ENCODE measurements around the gene STK38. TPM values are rescaled to one million over a fixed set of nuclear protein-coding genes. Genes with fewer than 3 reads are reported as not detected.
A peak's percentile ranks its signal among the peaks of the same experiment; 100 is the strongest.

STK38 gene
- total and polyA plus RNA-seq, 9 of the 15 experiments (the other 6 are each of a cell fraction or from before 2014, with no cell fraction given) = 5.7 to 28.7 (median 19.5) TPM

- peak overlapping the region; percentile 98 for H2AFZ ChIP-seq (ENCODE audit: low read depth, low read length)
- FAIRE-seq = peak; percentile 11
- in situ Hi-C loops (cut with MboI) = no loop called here
- TF ChIP-seq ETV5 (CRISPR knock-in tag; IDR thresholded peaks at IDR 0.05; ENCODE audit: low read depth) (no peak), USF2 (CRISPR knock-in tag; IDR thresholded peaks at IDR 0.05) (no peak), ZNF785 (CRISPR knock-in tag; IDR thresholded peaks at IDR 0.05) (no peak), NCOA6 (IDR thresholded peaks at IDR 0.05) (no peak), ZNF408 (CRISPR knock-in tag; IDR thresholded peaks at IDR 0.05; ENCODE audit: low read depth) (no peak), PRDM10 (IDR thresholded peaks at IDR 0.05; ENCODE audit: partially characterized antibody) (peak; percentile 12), RBFOX2 (IDR thresholded peaks at IDR 0.05; ENCODE audit: low read depth, low read length) (0 out of 2 replicates have a peak, but pooled peaks have one; percentile 31), ELF2 (CRISPR knock-in tag; IDR thresholded peaks at IDR 0.05) (0 out of 2 replicates have a peak, but pooled peaks have one; percentile 36)
- TF ChIP-seq, protein P1, sequence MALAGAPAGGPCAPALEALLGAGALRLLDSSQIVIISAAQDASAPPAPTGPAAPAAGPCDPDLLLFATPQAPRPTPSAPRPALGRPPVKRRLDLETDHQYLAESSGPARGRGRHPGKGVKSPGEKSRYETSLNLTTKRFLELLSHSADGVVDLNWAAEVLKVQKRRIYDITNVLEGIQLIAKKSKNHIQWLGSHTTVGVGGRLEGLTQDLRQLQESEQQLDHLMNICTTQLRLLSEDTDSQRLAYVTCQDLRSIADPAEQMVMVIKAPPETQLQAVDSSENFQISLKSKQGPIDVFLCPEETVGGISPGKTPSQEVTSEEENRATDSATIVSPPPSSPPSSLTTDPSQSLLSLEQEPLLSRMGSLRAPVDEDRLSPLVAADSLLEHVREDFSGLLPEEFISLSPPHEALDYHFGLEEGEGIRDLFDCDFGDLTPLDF (CRISPR knock-in tag; IDR thresholded peaks at IDR 0.05) = no peak
- TF ChIP-seq, protein P2, sequence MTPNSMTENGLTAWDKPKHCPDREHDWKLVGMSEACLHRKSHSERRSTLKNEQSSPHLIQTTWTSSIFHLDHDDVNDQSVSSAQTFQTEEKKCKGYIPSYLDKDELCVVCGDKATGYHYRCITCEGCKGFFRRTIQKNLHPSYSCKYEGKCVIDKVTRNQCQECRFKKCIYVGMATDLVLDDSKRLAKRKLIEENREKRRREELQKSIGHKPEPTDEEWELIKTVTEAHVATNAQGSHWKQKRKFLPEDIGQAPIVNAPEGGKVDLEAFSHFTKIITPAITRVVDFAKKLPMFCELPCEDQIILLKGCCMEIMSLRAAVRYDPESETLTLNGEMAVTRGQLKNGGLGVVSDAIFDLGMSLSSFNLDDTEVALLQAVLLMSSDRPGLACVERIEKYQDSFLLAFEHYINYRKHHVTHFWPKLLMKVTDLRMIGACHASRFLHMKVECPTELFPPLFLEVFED (CRISPR knock-in tag; conservative IDR thresholded peaks at IDR 0.05) = no peak
Measured at GRCh38 chr6:36547646-36548400, 544 bp upstream of the STK38 start.

More at GRCh38 chr6:36547646-36548400, 544 bp upstream of the STK38 start:
- peaks cover 23 to 24% of the 10 kb centered on the region in 2 experiments for H3K4me1 ChIP-seq (replicated peaks in 1 of 2; ENCODE audit: control insufficient read depth in 2 of 2, insufficient read depth in 2 of 2, low read length in 2 of 2)
- WGBS (ENCODE audit: insufficient coverage, low coverage, missing lambda C conversion rate) = 36% methylated on average over 13 of the region's 13 CpGs
- ChIA-PET POLR2A (interaction anchor here (0.5 to 1.3 kb wide), 4 partner anchors 11 to 47 kb away, joined by 3 to 4 read pairs (median 4); partner anchors contain the start of gene SRSF3), CTCF (ENCODE audit: low intra/inter-chr PET ratio) (no interaction called here)
- no peaks in the 10 kb centered on the region for H3K9me3 ChIP-seq (replicated peaks; ENCODE audit: control insufficient read depth, insufficient read depth, low read depth, low read length)
- peaks cover 12% of the 10 kb centered on the region; the same call in 1 of the 3 replicates for H3K36me3 ChIP-seq (ENCODE audit: control insufficient read depth, insufficient read depth, low read length)
- ATAC-seq = peak; percentile 7; the same call in 1 of the 3 replicates
- H3K9me1 ChIP-seq (ENCODE audit: control insufficient read depth, insufficient read depth, low read length) = no peaks in the 10 kb centered on the region
- peak overlapping the region; percentile 90 for H3K27ac ChIP-seq (ENCODE audit: extremely low read depth, low read depth, low read length)
- peak overlapping the region; percentile 90 to 99 for H3K9ac ChIP-seq (ENCODE audit: insufficient read depth in 1 of 2, low read depth in 2 of 2, low read length in 2 of 2)
- intact Hi-C loops (cut with micrococcal nuclease) = loop anchor here (2.0 to 5.0 kb wide), 3 partner anchors 47 to 125 kb away; partner anchors contain the start of genes KCTD20, PXT1 and SRSF3
- H3K4me3 ChIP-seq = 0 out of 2 replicates have a peak overlapping the region, but pooled peaks have one; percentile 92
- DNase-seq (ENCODE audit: extremely low read depth in 1 of 4, low spot score in 3 of 4) = peak in 1 of 4 experiments; percentile 44
- H3K27me3 ChIP-seq (ENCODE audit: control insufficient read depth in 2 of 2, insufficient read depth in 2 of 2, low read length in 2 of 2) = no peaks in the 10 kb centered on the region
- H3K4me2 ChIP-seq (ENCODE audit: insufficient read depth, low read length) = peak overlapping the region; percentile 64
- H4K20me1 ChIP-seq (replicated peaks; ENCODE audit: control insufficient read depth, insufficient read depth, low read length) = 0 out of 2 replicates have a peak, but pooled peaks cover 9% of the 10 kb centered on the region
- BruUV-seq (replicated peaks) = TSS peak; percentile 94
- H3K79me2 ChIP-seq (ENCODE audit: control insufficient read depth, insufficient read depth, low read length) = peaks cover 43% of the 10 kb centered on the region

All from K562 (cell line).